GM12878 (cell line): ENCODE results near the gene CCDC57. TPM values are rescaled to one million over a fixed set of nuclear protein-coding genes. Genes with fewer than 3 reads are reported as not detected.

Experiments used
- BACH1 ChIP-seq: fragments of 450-650 bp; IDR thresholded peaks from 2 replicates; pipeline ENCODE4 v1.6.1; 2017; ENCODE audit warnings: mild to moderate bottlenecking, borderline replicate concordance
- BCL11A ChIP-seq: IDR thresholded peaks from 2 replicates; pipeline ENCODE4 v1.6.1; 2011; ENCODE audit warnings: low read depth, low read length
- BHLHE40 ChIP-seq, 2 experiments: fragments of 450-650 bp in 1 of 2; IDR thresholded peaks; 2 replicates each; pipeline ENCODE4 v1.6.1; 2011 to 2017; ENCODE audit warnings: low read depth in 2 of 2, borderline replicate concordance in 1 of 2, improper control_type of control experiment in 1 of 2, low read length in 1 of 2, mild to moderate bottlenecking in 1 of 2
- CBX3 ChIP-seq: fragments of 200-600 bp; sonication (generic); IDR thresholded peaks from 2 replicates; pipeline ENCODE4 v1.6.1; 2016; ENCODE audit warnings: low read depth, borderline replicate concordance
- GATAD2B ChIP-seq: fragments of 450-650 bp; conservative IDR thresholded peaks from 2 replicates; pipeline ENCODE4 v1.6.1; 2017; ENCODE audit warnings: low read depth, mild to moderate bottlenecking, moderate library complexity
- HDAC6 ChIP-seq: fragments of 200-600 bp; sonication (generic); IDR thresholded peaks from one replicate; pipeline ENCODE4 v1.8.0; 2017; ENCODE audit warnings: antibody characterized with exemption; ENCODE audit not compliant: unreplicated experiment
- IKZF2 ChIP-seq, 2 experiments: fragments of 450-650 bp; IDR thresholded peaks; 2 replicates each; pipeline ENCODE4 v1.6.1; 2017; ENCODE audit warnings: mild to moderate bottlenecking in 2 of 2, moderate library complexity in 2 of 2
- JUND ChIP-seq: IDR thresholded peaks from 2 replicates; pipeline ENCODE4 v1.6.1; 2012; ENCODE audit warnings: low read depth, mild to moderate bottlenecking, low read length, improper control_type of control experiment, moderate library complexity
- KAT2A ChIP-seq: conservative IDR thresholded peaks from 2 replicates; pipeline ENCODE4 v1.6.1; 2011; ENCODE audit warnings: low read depth, low read length; ENCODE audit not compliant: control insufficient read depth
- KDM1A ChIP-seq: fragments of 200-600 bp; sonication (generic); IDR thresholded peaks from 2 replicates; pipeline ENCODE4 v1.6.1; 2016; ENCODE audit warnings: borderline replicate concordance
- MTA3 ChIP-seq: IDR thresholded peaks from 2 replicates; pipeline ENCODE4 v1.6.1; 2012; ENCODE audit warnings: low read length, inconsistent platforms, borderline replicate concordance
- MXI1 ChIP-seq: fragments of 150-350 bp; IDR thresholded peaks from 2 replicates; pipeline ENCODE4 v1.6.1; 2011; ENCODE audit warnings: low read depth, mild to moderate bottlenecking, inconsistent platforms, low read length, improper control_type of control experiment
- NRF1 ChIP-seq: conservative IDR thresholded peaks from 2 replicates; pipeline ENCODE4 v1.6.1; 2011; ENCODE audit warnings: mild to moderate bottlenecking, low read depth, low read length, improper control_type of control experiment
- PML ChIP-seq: IDR thresholded peaks from 2 replicates; pipeline ENCODE4 v1.6.1; 2012; ENCODE audit warnings: low read length, inconsistent platforms
- POLR2AphosphoS5 ChIP-seq: IDR thresholded peaks from 2 replicates; pipeline ENCODE4 v1.6.1; 2011; ENCODE audit warnings: mild to moderate bottlenecking, low read length, inconsistent platforms
- POU2F2 ChIP-seq: IDR thresholded peaks from 3 replicates; pipeline ENCODE4 v1.6.1; 2011; ENCODE audit warnings: low read depth, mild to moderate bottlenecking, low read length, borderline replicate concordance
- RAD21 ChIP-seq: IDR thresholded peaks from 2 replicates; pipeline ENCODE4 v1.6.1; 2011; ENCODE audit warnings: mild to moderate bottlenecking, low read depth, low read length, moderate library complexity; ENCODE audit not compliant: insufficient read depth
- RBBP5 ChIP-seq: fragments of 200-600 bp; sonication (generic); conservative IDR thresholded peaks from 2 replicates; pipeline ENCODE4 v1.6.1; 2016
- SMAD1 ChIP-seq: fragments of 450-650 bp; IDR thresholded peaks from 2 replicates; pipeline ENCODE4 v1.6.1; 2018; ENCODE audit warnings: mild to moderate bottlenecking, low read depth; ENCODE audit not compliant: partially characterized antibody
- SP1 ChIP-seq: IDR thresholded peaks from one replicate; pipeline ENCODE4 v1.6.1; 2011; ENCODE audit warnings: low read depth, low read length
- SPI1 ChIP-seq: IDR thresholded peaks from 2 replicates; pipeline ENCODE4 v1.6.1; 2011; ENCODE audit warnings: low read depth, mild to moderate bottlenecking, low read length, moderate library complexity, borderline replicate concordance; ENCODE audit not compliant: insufficient read depth
- STAT1 ChIP-seq: fragments of 450-650 bp; conservative IDR thresholded peaks from 2 replicates; pipeline ENCODE4 v1.6.1; 2014; ENCODE audit warnings: antibody characterized with exemption, mild to moderate bottlenecking
- TCF12 ChIP-seq: IDR thresholded peaks from 2 replicates; pipeline ENCODE4 v1.6.1; 2011; ENCODE audit warnings: low read depth, mild to moderate bottlenecking, low read length
- polyA plus RNA-seq, 11 experiments: library from polyadenylated mRNA; depleted of rRNA in 4 of 11; unstranded in 6 of 11; stranded (reverse) in 5 of 11; fragments of >200 nt; fragmentation: Nextera tagmentation in 4 of 11; fragmentation: Illumina TruSeq in 1 of 11; extraction: Ambion mirVana in 4 of 11; extraction: Trizol in 1 of 11; gene quantifications; 1 replicate in 1 of 11; 2 replicates in 10 of 11; pipeline versions ENCODE4 v1.2.1 to v1.2.3, GENCODE V29; 2011 to 2016; ENCODE audit warnings: inconsistent platforms in 2 of 11, missing spikeins in 2 of 11, low read depth in 1 of 11
- total RNA-seq, 4 experiments: library from RNA; depleted of rRNA in 3 of 4; stranded (reverse); fragments of >200 nt in 3 of 4; fragmentation: Illumina TruSeq in 1 of 4; extraction: Trizol in 1 of 4; gene quantifications; 2 replicates each; pipeline versions ENCODE4 v1.2.1 to v1.2.3, GENCODE V29; 2013 to 2021
- TF ChIP-seq, protein P1 (sequence below): fragments of 450-650 bp; IDR thresholded peaks from 2 replicates; pipeline ENCODE4 v1.6.1; 2016; ENCODE audit warnings: mild to moderate bottlenecking

Gene CCDC57
- total and polyA plus RNA-seq, 10 of the 15 experiments (the other 5 are each of a cell fraction or from before 2014, with no cell fraction given): 5.4 to 123 (median 45.8) TPM

GRCh38 chr17:82212331-82213250 is at the start of gene CCDC57 (continued):
- TF ChIP-seq POLR2AphosphoS5: no peak; the same call in 1 of the 2 replicates
- no peak for TF ChIP-seq RBBP5
- TF ChIP-seq BHLHE40 (IDR thresholded peaks at IDR 0.05; ENCODE audit: borderline replicate concordance in 1 of 2, low read depth in 2 of 2, low read length in 1 of 2): peak in 1 of 2 experiments; percentile 57; a peak in 1 of 4 replicates
- TF ChIP-seq PML: no peak; the same call in 1 of the 2 replicates
- TF ChIP-seq, protein P1, sequence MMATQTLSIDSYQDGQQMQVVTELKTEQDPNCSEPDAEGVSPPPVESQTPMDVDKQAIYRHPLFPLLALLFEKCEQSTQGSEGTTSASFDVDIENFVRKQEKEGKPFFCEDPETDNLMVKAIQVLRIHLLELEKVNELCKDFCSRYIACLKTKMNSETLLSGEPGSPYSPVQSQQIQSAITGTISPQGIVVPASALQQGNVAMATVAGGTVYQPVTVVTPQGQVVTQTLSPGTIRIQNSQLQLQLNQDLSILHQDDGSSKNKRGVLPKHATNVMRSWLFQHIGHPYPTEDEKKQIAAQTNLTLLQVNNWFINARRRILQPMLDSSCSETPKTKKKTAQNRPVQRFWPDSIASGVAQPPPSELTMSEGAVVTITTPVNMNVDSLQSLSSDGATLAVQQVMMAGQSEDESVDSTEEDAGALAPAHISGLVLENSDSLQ: no peak
- no peak for TF ChIP-seq NRF1
- TF ChIP-seq BACH1: peak; percentile 74; the same call in 1 of the 2 replicates
- no peak for TF ChIP-seq RAD21
- no peak for TF ChIP-seq KAT2A
- no peak for TF ChIP-seq BCL11A
- TF ChIP-seq JUND: no peak
- TF ChIP-seq IKZF2 (IDR thresholded peaks at IDR 0.05): 0 out of 4 replicates have a peak, but pooled peaks of 1 of the 2 experiments have one; percentile 25
- TF ChIP-seq SP1: peak; percentile 57
- TF ChIP-seq MXI1: peak; percentile 93
- peak; percentile 49; the same call in 1 of the 2 replicates for TF ChIP-seq TCF12
- TF ChIP-seq MTA3: no peak
- no peak for TF ChIP-seq KDM1A
- peak; percentile 95; the same call in 1 of the 2 replicates for TF ChIP-seq STAT1
- TF ChIP-seq HDAC6: no peak
- no peak for TF ChIP-seq SMAD1
- TF ChIP-seq POU2F2: peak; percentile 59; the same call in 1 of the 3 replicates
- no peak for TF ChIP-seq CBX3
- TF ChIP-seq SPI1: no peak
- TF ChIP-seq GATAD2B: peak; percentile 97
- TF ChIP-seq, all 136 proteins: peak for 55
